NB4 (cell line): ENCODE results near the gene C6orf132.

Source experiments
- MYC ChIP-seq: IDR thresholded peaks from 2 replicates; pipeline ENCODE4 v1.6.1; 2011; ENCODE audit warnings: low read depth, low read length
- POLR2A ChIP-seq: IDR thresholded peaks from 2 replicates; pipeline ENCODE4 v1.6.1; 2011; ENCODE audit warnings: mild to moderate bottlenecking; ENCODE audit not compliant: insufficient read length; ENCODE audit errors: extremely low read depth
- TF ChIP-seq, protein P1 (sequence below): IDR thresholded peaks from one replicate; pipeline ENCODE4 v1.5.1; 2012; ENCODE audit warnings: low read depth, low read length
- TF ChIP-seq, protein P2 (sequence below): IDR thresholded peaks from 2 replicates; pipeline ENCODE4 v1.6.1; 2011; ENCODE audit warnings: low read depth, low read length

DNA sequence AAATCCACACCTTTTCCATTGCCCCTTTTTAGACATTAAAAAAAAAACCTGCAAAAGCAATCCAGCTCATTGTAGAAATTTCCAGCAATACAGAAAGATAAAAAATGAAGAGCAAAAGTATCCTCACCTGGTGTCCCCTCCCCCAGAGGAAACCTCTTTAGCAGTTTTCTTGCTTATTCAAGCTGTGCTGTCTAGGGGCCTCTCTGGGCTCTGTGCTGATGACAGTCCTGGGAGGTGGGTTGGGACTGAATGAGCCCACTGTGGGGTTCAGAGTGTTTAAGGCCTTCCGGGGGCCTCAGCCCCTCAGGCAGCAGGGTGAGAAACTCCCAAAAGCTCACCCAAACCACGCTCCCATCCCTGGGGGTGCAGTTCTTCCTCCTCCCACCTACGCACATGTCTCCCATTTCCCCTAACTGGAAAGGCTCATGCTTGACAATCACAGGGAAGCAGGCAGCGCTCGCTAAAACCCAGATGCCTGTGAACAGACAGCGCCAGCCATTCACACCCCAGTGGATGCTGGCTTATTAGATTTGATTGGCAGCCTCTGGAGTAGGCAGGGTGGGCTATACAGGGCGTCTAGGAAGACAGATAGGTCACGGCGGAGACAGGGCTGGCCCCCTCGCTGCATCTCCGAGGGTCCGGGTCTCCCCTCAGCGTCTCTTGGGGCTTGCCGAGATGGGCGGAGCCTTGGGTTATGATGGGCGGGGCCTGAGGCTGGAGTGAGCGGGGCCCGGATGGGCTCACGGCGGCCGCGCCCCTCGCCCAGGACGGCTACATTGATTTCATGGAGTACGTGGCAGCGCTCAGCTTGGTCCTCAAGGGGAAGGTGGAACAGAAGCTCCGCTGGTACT lies 35.3 kb upstream of the C6orf132 start:
- TF ChIP-seq, protein P1, sequence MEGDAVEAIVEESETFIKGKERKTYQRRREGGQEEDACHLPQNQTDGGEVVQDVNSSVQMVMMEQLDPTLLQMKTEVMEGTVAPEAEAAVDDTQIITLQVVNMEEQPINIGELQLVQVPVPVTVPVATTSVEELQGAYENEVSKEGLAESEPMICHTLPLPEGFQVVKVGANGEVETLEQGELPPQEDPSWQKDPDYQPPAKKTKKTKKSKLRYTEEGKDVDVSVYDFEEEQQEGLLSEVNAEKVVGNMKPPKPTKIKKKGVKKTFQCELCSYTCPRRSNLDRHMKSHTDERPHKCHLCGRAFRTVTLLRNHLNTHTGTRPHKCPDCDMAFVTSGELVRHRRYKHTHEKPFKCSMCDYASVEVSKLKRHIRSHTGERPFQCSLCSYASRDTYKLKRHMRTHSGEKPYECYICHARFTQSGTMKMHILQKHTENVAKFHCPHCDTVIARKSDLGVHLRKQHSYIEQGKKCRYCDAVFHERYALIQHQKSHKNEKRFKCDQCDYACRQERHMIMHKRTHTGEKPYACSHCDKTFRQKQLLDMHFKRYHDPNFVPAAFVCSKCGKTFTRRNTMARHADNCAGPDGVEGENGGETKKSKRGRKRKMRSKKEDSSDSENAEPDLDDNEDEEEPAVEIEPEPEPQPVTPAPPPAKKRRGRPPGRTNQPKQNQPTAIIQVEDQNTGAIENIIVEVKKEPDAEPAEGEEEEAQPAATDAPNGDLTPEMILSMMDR, result no peak
- TF ChIP-seq MYC, result no peak
- TF ChIP-seq POLR2A, result no peak
- TF ChIP-seq, protein P2, sequence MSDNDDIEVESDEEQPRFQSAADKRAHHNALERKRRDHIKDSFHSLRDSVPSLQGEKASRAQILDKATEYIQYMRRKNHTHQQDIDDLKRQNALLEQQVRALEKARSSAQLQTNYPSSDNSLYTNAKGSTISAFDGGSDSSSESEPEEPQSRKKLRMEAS, result no peak
